HEK293T (cell line): ENCODE measurements around the gene HSPB6.

Source experiments
- BHLHE40 ChIP-seq: fragments of 450-650 bp; IDR thresholded peaks from 2 replicates; pipeline ENCODE4 v1.6.1; 2016; ENCODE audit warnings: mild to moderate bottlenecking, moderate library complexity, borderline replicate concordance
- ELF4 ChIP-seq: fragments of 450-650 bp; IDR thresholded peaks from 2 replicates; pipeline ENCODE4 v1.6.1; 2017; ENCODE audit warnings: antibody characterized with exemption
- FOXA1 ChIP-seq: fragments of 450-650 bp; IDR thresholded peaks from 2 replicates; pipeline ENCODE4 v1.6.1; 2016; ENCODE audit warnings: mild to moderate bottlenecking
- FOXK2 ChIP-seq: fragments of 450-650 bp; IDR thresholded peaks from 2 replicates; pipeline ENCODE4 v1.6.1; 2016; ENCODE audit warnings: mild to moderate bottlenecking
- FOXM1 ChIP-seq: fragments of 450-650 bp; IDR thresholded peaks from 2 replicates; pipeline ENCODE4 v1.6.1; 2017; ENCODE audit warnings: mild to moderate bottlenecking, borderline replicate concordance
- LEF1 ChIP-seq: fragments of 450-650 bp; IDR thresholded peaks from 2 replicates; pipeline ENCODE4 v1.6.1; 2017; ENCODE audit warnings: mild to moderate bottlenecking, borderline replicate concordance
- NFRKB ChIP-seq: fragments of 450-650 bp; IDR thresholded peaks from 2 replicates; pipeline ENCODE4 v1.6.1; 2016; ENCODE audit warnings: mild to moderate bottlenecking, moderate library complexity
- PKNOX1 ChIP-seq: fragments of 450-650 bp; IDR thresholded peaks from 2 replicates; pipeline ENCODE4 v1.6.1; 2016
- SUZ12 ChIP-seq: fragments of 450-650 bp; IDR thresholded peaks from 2 replicates; pipeline ENCODE4 v1.6.1; 2016; ENCODE audit warnings: mild to moderate bottlenecking
- TARDBP ChIP-seq: fragments of 450-650 bp; IDR thresholded peaks from 2 replicates; pipeline ENCODE4 v1.6.1; 2016

- no peak for TF ChIP-seq TARDBP
- TF ChIP-seq PKNOX1, result no peak
- no peak for TF ChIP-seq FOXM1
- TF ChIP-seq FOXK2, result no peak
- TF ChIP-seq FOXA1, result no peak
- no peak for TF ChIP-seq SUZ12
- TF ChIP-seq BHLHE40, result no peak
- no peak for TF ChIP-seq ELF4
- no peak for TF ChIP-seq LEF1
- no peak for TF ChIP-seq NFRKB
Measured at GRCh38 chr19:35789195-35789977, 32.6 kb upstream of the HSPB6 start.
